ENCODE results near the gene BAAT. TPM values are rescaled to one million over a fixed set of nuclear protein-coding genes. Genes with fewer than 3 reads are reported as not detected.
"Not testable (repeated sequence)": the region's sequence is repeated elsewhere in the genome, so short reads cannot be mapped to it uniquely, and the experiment has no call there.

The BAAT gene
- not detected in 2 replicates for total RNA-seq

GRCh38 chr9:101384873-101385536 is at the start of gene BAAT:
Gene BAAT, minus strand, starts transcription at chr9:101385006. Its CDS starts 13,602 bp downstream, at chr9:101371404.
- H3K27me3 Mint-ChIP-seq (ENCODE audit: low read depth); H3K4me1 Mint-ChIP-seq (ENCODE audit: low read depth); intact Hi-C loops (cut with micrococcal nuclease); H3K4me3 Mint-ChIP-seq (ENCODE audit: low read depth); DNase-seq (ENCODE audit: low spot score); H3K27ac Mint-ChIP-seq: not testable (repeated sequence)
- Mint-ChIP-seq H3K36me3 (ENCODE audit: low read depth) (peaks cover 33% of the 10 kb centered on the region), H3K9me3 (peaks cover 13% of the 10 kb centered on the region)

- no peaks in the 10 kb centered on the region for H3K9me3 Mint-ChIP-seq
- no peak for DNase-seq (ENCODE audit: low spot score)
- no peak overlapping the region for H3K27ac Mint-ChIP-seq
- H3K4me3 Mint-ChIP-seq (ENCODE audit: low read depth): no peak overlapping the region
- intact Hi-C loops (cut with micrococcal nuclease): no loop called here
- peaks cover 7% of the 10 kb centered on the region for H3K27me3 Mint-ChIP-seq (ENCODE audit: low read depth)
- no peaks in the 10 kb centered on the region for H3K36me3 Mint-ChIP-seq (ENCODE audit: low read depth)
- no peaks in the 10 kb centered on the region for H3K4me1 Mint-ChIP-seq (ENCODE audit: low read depth)
These were observed 48.4 kb upstream of the BAAT start for GRCh38 chr9:101433229-101433628.

- no peaks in the 10 kb centered on the region for H3K4me1 Mint-ChIP-seq (ENCODE audit: low read depth)
- intact Hi-C loops (cut with micrococcal nuclease): no loop called here
- no peak overlapping the region for H3K4me3 Mint-ChIP-seq (ENCODE audit: low read depth)
- no peaks in the 10 kb centered on the region for H3K9me3 Mint-ChIP-seq
- H3K27me3 Mint-ChIP-seq (ENCODE audit: low read depth): peaks cover 7% of the 10 kb centered on the region
- H3K27ac Mint-ChIP-seq: no peak overlapping the region
- DNase-seq (ENCODE audit: low spot score): no peak
- H3K36me3 Mint-ChIP-seq (ENCODE audit: low read depth): no peaks in the 10 kb centered on the region
These were observed 47.9 kb upstream of the BAAT start for GRCh38 chr9:101432740-101433139.

- no peak for DNase-seq (ENCODE audit: low spot score)
- H3K27me3 Mint-ChIP-seq (ENCODE audit: low read depth): peaks cover 7% of the 10 kb centered on the region
- H3K27ac Mint-ChIP-seq: no peak overlapping the region
- H3K4me3 Mint-ChIP-seq (ENCODE audit: low read depth): no peak overlapping the region
- H3K4me1 Mint-ChIP-seq (ENCODE audit: low read depth): no peaks in the 10 kb centered on the region
- no peaks in the 10 kb centered on the region for H3K9me3 Mint-ChIP-seq
- intact Hi-C loops (cut with micrococcal nuclease): no loop called here
- H3K36me3 Mint-ChIP-seq (ENCODE audit: low read depth): no peaks in the 10 kb centered on the region
These were observed 47.4 kb upstream of the BAAT start for GRCh38 chr9:101432171-101432570.

- intact Hi-C loops (cut with micrococcal nuclease): no loop called here
- H3K4me3 Mint-ChIP-seq (ENCODE audit: low read depth): no peak overlapping the region
- H3K9me3 Mint-ChIP-seq: no peaks in the 10 kb centered on the region
- no peak overlapping the region for H3K27ac Mint-ChIP-seq
- no peaks in the 10 kb centered on the region for H3K27me3 Mint-ChIP-seq (ENCODE audit: low read depth)
- no peaks in the 10 kb centered on the region for H3K36me3 Mint-ChIP-seq (ENCODE audit: low read depth)
- DNase-seq (ENCODE audit: low spot score): no peak
- no peaks in the 10 kb centered on the region for H3K4me1 Mint-ChIP-seq (ENCODE audit: low read depth)
These were observed 44.9 kb upstream of the BAAT start for GRCh38 chr9:101429736-101430135.

- intact Hi-C loops (cut with micrococcal nuclease): no loop called here
These were observed 44.1 kb upstream of the BAAT start for GRCh38 chr9:101428909-101429308.

GRCh38 chr9:101427957-101428655 is 43.3 kb upstream of the BAAT start:
- Mint-ChIP-seq H3K27ac (no peak overlapping the region), H3K36me3 (ENCODE audit: low read depth) (no peaks in the 10 kb centered on the region)

More at GRCh38 chr9:101428909-101429308, 44.1 kb upstream of the BAAT start:
- Mint-ChIP-seq H3K9me3 (peaks cover 4% of the 10 kb centered on the region), H3K4me3 (ENCODE audit: low read depth) (no peak overlapping the region), H3K27me3 (ENCODE audit: low read depth) (peaks cover 2% of the 10 kb centered on the region), H3K27ac (no peak overlapping the region), H3K4me1 (ENCODE audit: low read depth) (no peaks in the 10 kb centered on the region), H3K36me3 (ENCODE audit: low read depth) (no peaks in the 10 kb centered on the region)
- DNase-seq (ENCODE audit: low spot score): no peak

GRCh38 chr9:101427358-101427757 is 42.6 kb upstream of the BAAT start:
- no peak overlapping the region for H3K4me3 Mint-ChIP-seq (ENCODE audit: low read depth)
- DNase-seq (ENCODE audit: low spot score): no peak
- H3K27ac Mint-ChIP-seq: no peak overlapping the region
- peaks cover 2% of the 10 kb centered on the region for H3K27me3 Mint-ChIP-seq (ENCODE audit: low read depth)
- peaks cover 8% of the 10 kb centered on the region for H3K9me3 Mint-ChIP-seq
- H3K4me1 Mint-ChIP-seq (ENCODE audit: low read depth): no peaks in the 10 kb centered on the region
- intact Hi-C loops (cut with micrococcal nuclease): no loop called here
- H3K36me3 Mint-ChIP-seq (ENCODE audit: low read depth): no peaks in the 10 kb centered on the region

More at GRCh38 chr9:101427957-101428655, 43.3 kb upstream of the BAAT start:
- intact Hi-C loops (cut with micrococcal nuclease): no loop called here
- H3K4me1 Mint-ChIP-seq (ENCODE audit: low read depth): no peaks in the 10 kb centered on the region
- DNase-seq (ENCODE audit: low spot score): no peak
- H3K4me3 Mint-ChIP-seq (ENCODE audit: low read depth): no peak overlapping the region
- peaks cover 2% of the 10 kb centered on the region for H3K27me3 Mint-ChIP-seq (ENCODE audit: low read depth)
- H3K9me3 Mint-ChIP-seq: peaks cover 8% of the 10 kb centered on the region

- Mint-ChIP-seq H3K4me1 (ENCODE audit: low read depth) (no peaks in the 10 kb centered on the region), H3K9me3 (peaks cover 32% of the 10 kb centered on the region), H3K27me3 (ENCODE audit: low read depth) (peaks cover 2% of the 10 kb centered on the region), H3K27ac (no peak overlapping the region), H3K4me3 (ENCODE audit: low read depth) (no peak overlapping the region), H3K36me3 (ENCODE audit: low read depth) (no peaks in the 10 kb centered on the region)
- intact Hi-C loops (cut with micrococcal nuclease): no loop called here
- no peak for DNase-seq (ENCODE audit: low spot score)
These were observed 36.9 kb upstream of the BAAT start for GRCh38 chr9:101421653-101422065.

GRCh38 chr9:101419863-101420262 is 35.1 kb upstream of the BAAT start:
- H3K27me3 Mint-ChIP-seq (ENCODE audit: low read depth): peaks cover 2% of the 10 kb centered on the region
- no peaks in the 10 kb centered on the region for H3K4me1 Mint-ChIP-seq (ENCODE audit: low read depth)
- no peak for DNase-seq (ENCODE audit: low spot score)
- peaks cover 40% of the 10 kb centered on the region for H3K9me3 Mint-ChIP-seq
- H3K4me3 Mint-ChIP-seq (ENCODE audit: low read depth): no peak overlapping the region
- H3K27ac Mint-ChIP-seq: no peak overlapping the region
- no peaks in the 10 kb centered on the region for H3K36me3 Mint-ChIP-seq (ENCODE audit: low read depth)
- intact Hi-C loops (cut with micrococcal nuclease): no loop called here

- DNase-seq (ENCODE audit: low spot score): no peak
- intact Hi-C loops (cut with micrococcal nuclease): no loop called here
- no peak overlapping the region for H3K27ac Mint-ChIP-seq
- no peaks in the 10 kb centered on the region for H3K4me1 Mint-ChIP-seq (ENCODE audit: low read depth)
- H3K36me3 Mint-ChIP-seq (ENCODE audit: low read depth): peaks cover 3% of the 10 kb centered on the region
- H3K9me3 Mint-ChIP-seq: peaks cover 44% of the 10 kb centered on the region
- no peak overlapping the region for H3K4me3 Mint-ChIP-seq (ENCODE audit: low read depth)
- no peaks in the 10 kb centered on the region for H3K27me3 Mint-ChIP-seq (ENCODE audit: low read depth)
These were observed 34.0 kb upstream of the BAAT start for GRCh38 chr9:101418518-101419430.

- Mint-ChIP-seq H3K27ac (no peak overlapping the region), H3K9me3 (peaks cover 48% of the 10 kb centered on the region)
- DNase-seq (ENCODE audit: low spot score): no peak
These were observed 33.2 kb upstream of the BAAT start for GRCh38 chr9:101417977-101418376.

More at GRCh38 chr9:101417977-101418376, 33.2 kb upstream of the BAAT start:
- intact Hi-C loops (cut with micrococcal nuclease): no loop called here
- H3K36me3 Mint-ChIP-seq (ENCODE audit: low read depth): peaks cover 9% of the 10 kb centered on the region
- H3K4me3 Mint-ChIP-seq (ENCODE audit: low read depth): no peak overlapping the region
- H3K27me3 Mint-ChIP-seq (ENCODE audit: low read depth): no peaks in the 10 kb centered on the region
- no peaks in the 10 kb centered on the region for H3K4me1 Mint-ChIP-seq (ENCODE audit: low read depth)
